Measurements from ENCODE around the gene DDC. TPM values are rescaled to one million over a fixed set of nuclear protein-coding genes. Genes with fewer than 3 reads are reported as not detected.

The DDC gene
- total and polyA plus RNA-seq, 2 donors (not counting 3 experiments of a cell fraction or from before 2014, with no cell fraction given), result not detected

DNA sequence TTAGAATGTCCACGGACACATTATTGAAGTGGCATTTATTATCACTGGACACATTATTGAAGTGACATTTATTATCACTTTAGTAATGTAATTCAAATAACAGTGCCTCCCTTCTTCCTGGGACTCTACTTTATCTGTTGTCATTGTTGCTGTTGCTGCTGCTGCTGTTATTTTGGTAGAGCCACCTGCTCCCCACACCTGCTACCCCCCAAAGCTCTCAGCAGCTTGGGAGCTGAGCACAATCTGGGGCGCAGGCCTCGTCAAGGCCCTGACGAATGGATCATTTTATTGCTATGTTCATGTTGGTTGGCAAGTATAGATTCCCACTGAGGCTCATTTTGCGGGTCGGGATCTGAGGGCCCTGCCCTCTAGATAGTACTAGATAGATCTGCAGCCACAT is 139.9 kb downstream of the DDC start:
- Histone ChIP-seq H3K79me2 (ENCODE audit: control insufficient read depth, insufficient read depth, low read length) (no peaks in the 10 kb centered on the region), H4K20me1 (replicated peaks; ENCODE audit: control insufficient read depth, extremely low read depth, insufficient read depth, low read length) (no peaks in the 10 kb centered on the region), H3K4me3 (replicated peaks in 1 of 3; ENCODE audit: insufficient read depth in 1 of 3, low read depth in 1 of 3, low read length in 3 of 3) (no peak overlapping the region), H3K4me1 (ENCODE audit: control insufficient read depth, extremely low read depth, insufficient read depth, low read length) (peaks cover 12% of the 10 kb centered on the region), H3K9me3 (replicated peaks; ENCODE audit: control insufficient read depth, insufficient read depth, low read length) (no peaks in the 10 kb centered on the region), H3K9ac (replicated peaks; ENCODE audit: extremely low read depth, insufficient read depth, low read length) (no peak overlapping the region), H3K4me2 (ENCODE audit: insufficient read depth, low read length) (no peak overlapping the region), H3K27me3 (ENCODE audit: control insufficient read depth in 2 of 2, insufficient read depth in 2 of 2, low read length in 2 of 2) (no peaks in the 10 kb centered on the region), H3K27ac (ENCODE audit: insufficient read depth, low read depth, low read length) (no peak overlapping the region), H3K9me1 (replicated peaks; ENCODE audit: control insufficient read depth, extremely low read depth, insufficient read depth, low read length) (no peaks in the 10 kb centered on the region), H2AFZ (ENCODE audit: low read depth, low read length) (no peak overlapping the region), H3K36me3 (ENCODE audit: control insufficient read depth in 2 of 2, extremely low read depth in 1 of 2, insufficient read depth in 2 of 2, low read length in 2 of 2) (no peaks in the 10 kb centered on the region)
- TF ChIP-seq, protein P1, sequence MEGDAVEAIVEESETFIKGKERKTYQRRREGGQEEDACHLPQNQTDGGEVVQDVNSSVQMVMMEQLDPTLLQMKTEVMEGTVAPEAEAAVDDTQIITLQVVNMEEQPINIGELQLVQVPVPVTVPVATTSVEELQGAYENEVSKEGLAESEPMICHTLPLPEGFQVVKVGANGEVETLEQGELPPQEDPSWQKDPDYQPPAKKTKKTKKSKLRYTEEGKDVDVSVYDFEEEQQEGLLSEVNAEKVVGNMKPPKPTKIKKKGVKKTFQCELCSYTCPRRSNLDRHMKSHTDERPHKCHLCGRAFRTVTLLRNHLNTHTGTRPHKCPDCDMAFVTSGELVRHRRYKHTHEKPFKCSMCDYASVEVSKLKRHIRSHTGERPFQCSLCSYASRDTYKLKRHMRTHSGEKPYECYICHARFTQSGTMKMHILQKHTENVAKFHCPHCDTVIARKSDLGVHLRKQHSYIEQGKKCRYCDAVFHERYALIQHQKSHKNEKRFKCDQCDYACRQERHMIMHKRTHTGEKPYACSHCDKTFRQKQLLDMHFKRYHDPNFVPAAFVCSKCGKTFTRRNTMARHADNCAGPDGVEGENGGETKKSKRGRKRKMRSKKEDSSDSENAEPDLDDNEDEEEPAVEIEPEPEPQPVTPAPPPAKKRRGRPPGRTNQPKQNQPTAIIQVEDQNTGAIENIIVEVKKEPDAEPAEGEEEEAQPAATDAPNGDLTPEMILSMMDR (IDR thresholded peaks at IDR 0.05; ENCODE audit: extremely low read depth in 1 of 2, insufficient read depth in 1 of 2, low read depth in 1 of 2, low read length in 2 of 2), result no peak
- TF ChIP-seq POLR2A (IDR thresholded peaks at IDR 0.05; ENCODE audit: low read depth, low read length) (no peak), MYC (IDR thresholded peaks at IDR 0.05; ENCODE audit: low read depth, low read length) (no peak), POLR2AphosphoS5 (IDR thresholded peaks at IDR 0.05; ENCODE audit: insufficient read depth, low read depth, low read length) (no peak), JUN (IDR thresholded peaks at IDR 0.05; ENCODE audit: borderline replicate concordance, insufficient read depth, insufficient read length, low read depth) (no peak), EZH2 (IDR thresholded peaks at IDR 0.05; ENCODE audit: borderline replicate concordance, low read depth, low read length, severe bottlenecking) (no peak), GATA2 (IDR thresholded peaks at IDR 0.05; ENCODE audit: insufficient read depth, insufficient read length, low read depth, low read length) (no peak), FOS (IDR thresholded peaks at IDR 0.05; ENCODE audit: borderline replicate concordance, insufficient read depth, low read length) (no peak)
- TF ChIP-seq, protein P2, sequence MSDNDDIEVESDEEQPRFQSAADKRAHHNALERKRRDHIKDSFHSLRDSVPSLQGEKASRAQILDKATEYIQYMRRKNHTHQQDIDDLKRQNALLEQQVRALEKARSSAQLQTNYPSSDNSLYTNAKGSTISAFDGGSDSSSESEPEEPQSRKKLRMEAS (IDR thresholded peaks at IDR 0.05; ENCODE audit: insufficient read depth, insufficient read length), result no peak
- POLR2A ChIA-PET, result no interaction called here
- DNase-seq (ENCODE audit: low read depth, low spot score) (no peak), FAIRE-seq (no peak)
- dilution Hi-C loops (cut with MboI; ENCODE audit: extremely low pct_ligation_motif_present, low sequenced_read_pairs) (no loop called here), intact Hi-C loops (cut with micrococcal nuclease) (no loop called here)
- no TSS peak for BruUV-seq (replicated peaks)
- CTCF ChIA-PET, result interaction anchor here (0.9 kb wide), 1 partner anchor 11 kb away, joined by 4 read pairs; no protein-coding TSS in a partner anchor
